Activated T-cell treated with anti-CD3 and anti-CD28 coated beads, Interleukin-2, amount 50 U/mL, for 72 hours (primary cell): ENCODE results near the gene LFNG. TPM values are rescaled to one million over a fixed set of nuclear protein-coding genes. Genes with fewer than 3 reads are reported as not detected.
A peak's percentile ranks its signal among the peaks of the same experiment; 100 is the strongest.

Experiments used
- ATAC-seq, 2 donors: fragments of 150-1000 bp; cut with Tn5 transposase; replicated peaks in 1 of 2; 2 replicates each; pipeline ENCODE4 v1.10.0; 2021; ENCODE audit warnings: moderate library complexity in 2 of 2, mild to moderate bottlenecking in 1 of 2
- DNase-seq, 2 donors: peaks; one replicate each; pipeline ENCODE4 v3.0.0; 2021 to 2022; ENCODE audit warnings: mixed read lengths in 1 of 2
- H3K27ac Mint-ChIP-seq: one replicate; pipeline ENCODE4 v1.8.0; 2022; ENCODE audit warnings: mild to moderate bottlenecking, moderate library complexity, mixed read lengths
- H3K27me3 Mint-ChIP-seq: one replicate; pipeline ENCODE4 v1.8.0; 2022; ENCODE audit warnings: low read depth, mixed read lengths
- H3K36me3 Mint-ChIP-seq, 2 donors: one replicate each; pipeline ENCODE4 v1.8.0; 2022; ENCODE audit warnings: mixed read lengths in 2 of 2, mild to moderate bottlenecking in 1 of 2; ENCODE audit not compliant: insufficient read depth in 2 of 2
- H3K4me1 Mint-ChIP-seq: one replicate; pipeline ENCODE4 v1.8.0; 2022; ENCODE audit warnings: low read depth, mixed read lengths
- H3K4me3 Mint-ChIP-seq, 2 donors: one replicate each; pipeline ENCODE4 v1.8.0; 2022; ENCODE audit warnings: mild to moderate bottlenecking in 2 of 2, mixed read lengths in 2 of 2, moderate library complexity in 2 of 2
- H3K9me3 Mint-ChIP-seq, 2 donors: one replicate each; pipeline ENCODE4 v1.8.0; 2022; ENCODE audit warnings: mixed read lengths in 2 of 2
- total RNA-seq, 2 donors: library from RNA; stranded (reverse); gene quantifications; one replicate each; pipeline ENCODE4 v1.2.3, GENCODE V29; 2022

The LFNG gene
- total RNA-seq, 2 donors from 2014 or later = 23.0 to 30.0 TPM

DNA sequence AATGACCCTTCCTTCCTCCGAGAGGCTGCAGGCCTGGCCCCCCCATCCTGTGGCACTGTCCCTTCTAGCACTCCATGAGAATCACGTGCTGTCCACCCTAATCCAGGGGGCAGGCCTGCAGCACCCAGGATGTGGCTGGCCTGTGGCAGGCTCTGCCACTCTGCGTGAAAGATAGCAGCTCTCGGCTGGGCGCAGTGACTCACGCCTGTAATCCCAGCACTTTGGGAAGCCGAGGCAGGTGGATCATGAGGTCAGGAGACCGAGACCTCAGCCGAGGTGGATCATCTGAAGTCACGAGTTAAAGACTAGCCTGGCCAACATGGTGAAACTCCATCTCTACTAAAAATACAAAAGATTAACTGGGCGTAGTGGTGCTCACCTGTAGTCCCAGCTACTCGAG is 18.9 kb upstream of the LFNG start:
- Mint-ChIP-seq H3K9me3 (no peaks in the 10 kb centered on the region), H3K27ac (no peak overlapping the region), H3K27me3 (no peaks in the 10 kb centered on the region), H3K4me3 (no peak overlapping the region), H3K36me3 (no peaks in the 10 kb centered on the region), H3K4me1 (no peaks in the 10 kb centered on the region)
- DNase-seq (no peak), ATAC-seq (no peak)

DNA sequence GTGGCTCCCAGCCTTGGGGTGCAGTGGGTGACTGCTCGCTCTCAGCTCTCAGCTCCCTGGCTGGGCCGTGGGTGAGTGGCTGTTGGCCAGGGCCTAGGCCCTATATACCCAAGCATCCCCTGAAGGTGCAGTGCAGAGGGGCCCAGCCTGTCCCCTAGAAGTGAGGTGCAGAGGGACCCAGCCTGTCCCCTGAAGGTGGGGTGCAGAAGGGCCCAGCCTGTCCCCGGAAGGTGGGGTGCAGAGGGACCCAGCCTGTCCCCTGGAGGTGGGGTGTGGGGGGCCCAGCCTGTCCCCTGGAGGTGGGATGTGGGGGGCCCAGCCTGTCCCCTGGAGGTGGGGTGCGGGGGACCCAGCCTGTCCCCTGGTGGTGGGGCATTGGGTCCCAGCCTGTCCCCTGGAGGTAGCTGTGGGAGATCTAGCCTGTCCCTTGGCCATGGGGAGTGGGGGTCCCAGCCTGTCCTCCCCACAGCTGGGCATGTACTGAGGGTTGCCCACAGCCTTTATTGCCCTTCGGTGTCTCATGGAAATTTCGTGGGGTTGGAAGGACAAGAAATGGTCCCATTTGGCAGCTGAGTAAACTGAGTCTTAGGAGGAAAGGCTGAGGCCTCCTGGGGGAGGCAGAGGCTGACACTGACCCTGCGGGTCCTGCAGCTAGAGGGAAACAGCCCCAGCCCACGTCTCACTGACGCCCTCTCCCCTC is 17.5 kb upstream of the LFNG start:
- H3K27ac Mint-ChIP-seq = no peak overlapping the region
- H3K4me1 Mint-ChIP-seq = no peaks in the 10 kb centered on the region
- H3K27me3 Mint-ChIP-seq = no peaks in the 10 kb centered on the region
- no peaks in the 10 kb centered on the region for H3K9me3 Mint-ChIP-seq
- no peak for ATAC-seq
- no peak for DNase-seq
- no peak overlapping the region for H3K4me3 Mint-ChIP-seq
- no peaks in the 10 kb centered on the region for H3K36me3 Mint-ChIP-seq

DNA sequence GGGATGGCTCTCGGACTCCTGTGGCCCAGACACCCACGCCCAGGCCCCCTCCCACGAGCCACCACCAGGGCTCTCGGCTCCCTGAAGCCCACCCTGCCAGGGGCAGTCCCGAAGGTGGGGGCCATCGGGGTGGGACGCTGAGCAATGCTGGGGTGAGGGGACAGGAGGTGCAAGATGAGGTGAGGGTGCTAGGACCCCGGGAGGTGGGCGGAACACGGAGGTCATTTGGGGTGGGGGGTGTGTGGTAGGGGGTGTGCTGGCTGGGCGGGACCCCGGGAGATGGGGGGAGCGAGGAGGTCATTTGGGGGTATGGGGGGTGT is 17.0 kb upstream of the LFNG start:
- H3K4me3 Mint-ChIP-seq = no peak overlapping the region
- H3K36me3 Mint-ChIP-seq = no peaks in the 10 kb centered on the region
- no peak for ATAC-seq
- no peak for DNase-seq
- no peaks in the 10 kb centered on the region for H3K4me1 Mint-ChIP-seq
- no peak overlapping the region for H3K27ac Mint-ChIP-seq
- no peaks in the 10 kb centered on the region for H3K27me3 Mint-ChIP-seq
- no peaks in the 10 kb centered on the region for H3K9me3 Mint-ChIP-seq

DNA sequence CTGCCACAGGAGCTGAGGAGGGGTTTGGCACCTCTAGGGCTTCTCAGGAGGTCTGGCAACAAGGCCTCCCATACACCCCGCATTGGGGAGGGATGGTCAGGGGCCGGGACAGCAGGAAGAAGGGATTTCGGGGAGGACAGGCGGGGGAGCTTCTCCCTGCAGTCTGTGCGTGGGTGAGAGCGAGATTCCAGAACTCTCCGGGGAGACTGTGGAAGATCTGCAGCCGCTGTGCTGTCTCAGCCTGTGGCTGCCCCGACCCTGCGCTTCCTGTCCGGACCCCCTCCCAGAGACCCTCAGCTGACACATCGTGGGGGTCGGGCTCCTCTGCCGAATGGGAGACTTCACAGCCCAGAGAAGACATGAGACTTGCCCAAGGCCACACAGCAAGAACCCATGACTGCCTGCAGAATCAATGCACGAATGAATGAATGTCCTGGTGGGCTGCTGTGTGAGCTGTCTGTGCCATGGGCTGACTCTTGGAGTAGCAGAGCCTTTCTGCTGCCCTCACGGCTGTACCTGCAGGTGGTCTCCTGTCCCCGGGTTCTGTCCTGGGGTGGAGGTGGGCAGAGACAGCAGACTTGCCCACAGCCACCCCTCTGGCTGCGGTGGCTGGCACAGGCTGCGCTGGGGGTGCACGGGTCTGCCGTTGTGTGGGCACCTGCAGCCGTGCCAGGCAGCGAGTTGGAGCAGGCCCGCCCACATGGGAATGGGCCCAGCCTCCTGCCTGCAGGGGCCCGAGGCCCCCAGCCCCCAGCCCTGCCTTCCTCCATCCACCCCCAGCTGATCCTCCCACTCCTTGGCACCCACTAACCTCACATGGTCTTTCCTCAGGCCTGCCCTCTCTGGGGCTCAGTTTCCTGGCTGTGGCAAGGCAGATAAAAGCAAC is 16.3 kb upstream of the LFNG start:
- DNase-seq = no peak
- ATAC-seq = no peak
- H3K9me3 Mint-ChIP-seq = no peaks in the 10 kb centered on the region
- H3K4me1 Mint-ChIP-seq = peaks cover 6% of the 10 kb centered on the region
- H3K27me3 Mint-ChIP-seq = no peaks in the 10 kb centered on the region
- H3K27ac Mint-ChIP-seq = no peak overlapping the region
- no peak overlapping the region for H3K4me3 Mint-ChIP-seq
- no peaks in the 10 kb centered on the region for H3K36me3 Mint-ChIP-seq

DNA sequence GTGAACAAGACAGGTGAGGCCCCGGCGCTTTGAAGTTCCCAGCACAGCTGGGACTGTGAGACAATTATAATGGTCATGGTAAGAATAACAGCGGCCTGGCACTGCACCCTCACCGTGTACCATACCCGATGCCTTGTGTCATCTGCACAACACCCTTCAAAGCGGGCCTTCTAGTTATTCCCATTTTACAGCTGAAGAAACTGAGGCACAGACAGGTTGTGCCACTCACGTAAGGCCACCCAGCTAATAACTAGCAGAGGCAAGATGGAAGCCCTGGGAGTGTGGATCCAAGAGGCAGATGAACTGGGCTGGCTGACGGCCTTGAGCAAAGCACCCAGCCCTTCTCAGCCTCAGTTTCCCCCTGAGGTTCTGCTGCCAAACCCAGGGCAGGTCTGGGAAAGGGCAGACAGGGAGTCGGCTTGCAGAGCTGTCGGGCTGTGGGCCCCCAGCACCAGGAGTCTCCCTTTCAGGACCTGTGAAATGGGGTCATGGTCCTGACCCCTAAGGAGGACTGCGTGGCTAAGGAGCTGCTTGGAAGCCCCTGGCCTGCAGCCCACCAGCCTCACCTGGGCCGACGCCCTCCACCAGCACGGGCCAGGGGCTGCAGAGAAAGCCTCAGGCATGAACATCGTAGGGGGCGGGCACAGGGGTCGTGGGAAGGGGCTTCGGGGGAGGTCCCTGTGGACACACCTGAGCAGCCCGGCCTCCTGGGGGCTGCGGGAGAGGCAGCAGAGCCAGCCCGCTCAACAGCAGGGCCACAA is 15.3 kb upstream of the LFNG start:
- H3K4me3 Mint-ChIP-seq = no peak overlapping the region
- H3K9me3 Mint-ChIP-seq = no peaks in the 10 kb centered on the region
- ATAC-seq (no peak), DNase-seq (no peak)
- H3K27ac Mint-ChIP-seq = no peak overlapping the region
- no peaks in the 10 kb centered on the region for H3K27me3 Mint-ChIP-seq
- no peaks in the 10 kb centered on the region for H3K36me3 Mint-ChIP-seq
- peaks cover 16% of the 10 kb centered on the region for H3K4me1 Mint-ChIP-seq

DNA sequence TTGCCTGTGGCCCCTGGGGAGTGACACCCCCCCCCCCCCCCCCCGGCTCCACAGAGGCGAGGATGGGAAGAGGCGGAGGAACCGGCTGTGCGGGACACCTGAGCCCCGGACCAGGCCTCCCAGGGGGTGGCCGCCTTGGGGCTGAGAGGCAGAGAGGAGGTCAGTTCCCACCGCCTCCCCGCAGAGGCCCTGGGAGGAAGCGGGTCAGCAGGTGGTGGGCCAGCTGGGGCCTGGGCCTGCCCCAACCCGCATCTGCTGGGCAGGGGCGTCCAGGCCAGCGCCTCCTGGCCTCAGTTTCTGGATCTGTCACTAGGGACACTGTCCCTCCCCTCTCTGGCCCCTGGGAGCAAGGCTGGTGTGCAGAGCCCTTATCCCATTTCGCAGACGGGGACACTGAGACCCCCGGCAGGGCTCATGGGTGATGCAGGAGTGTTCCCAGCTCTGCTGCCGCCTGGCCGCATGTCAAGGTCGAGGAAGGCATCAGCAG is 14.6 kb upstream of the LFNG start:
- H3K9me3 Mint-ChIP-seq = no peaks in the 10 kb centered on the region
- DNase-seq (no peak), ATAC-seq (no peak)
- H3K4me1 Mint-ChIP-seq = peaks cover 22% of the 10 kb centered on the region
- H3K27ac Mint-ChIP-seq = no peak overlapping the region
- no peak overlapping the region for H3K4me3 Mint-ChIP-seq
- H3K36me3 Mint-ChIP-seq = no peaks in the 10 kb centered on the region
- no peaks in the 10 kb centered on the region for H3K27me3 Mint-ChIP-seq

DNA sequence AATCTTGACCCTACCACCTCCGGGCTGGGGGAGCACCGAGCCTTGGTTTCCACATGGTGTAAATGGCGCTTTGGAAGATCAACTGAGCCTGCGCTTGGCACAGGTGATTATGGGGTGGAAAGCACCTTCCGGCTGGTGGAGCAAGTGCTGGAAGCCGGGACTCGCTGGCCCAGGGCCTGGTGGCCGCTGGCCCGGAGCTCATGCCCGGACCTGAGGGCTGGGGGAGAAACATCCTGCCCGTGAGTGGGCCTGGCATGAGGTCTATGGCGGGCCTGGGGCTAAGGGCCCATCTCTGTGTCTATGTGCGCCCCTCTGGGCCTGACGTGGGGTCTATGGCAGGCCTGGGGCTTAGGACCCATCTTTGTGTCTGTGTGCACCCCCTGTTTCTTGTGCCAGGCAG is 14.2 kb upstream of the LFNG start:
- H3K27ac Mint-ChIP-seq = no peak overlapping the region
- H3K4me1 Mint-ChIP-seq = peaks cover 27% of the 10 kb centered on the region
- H3K4me3 Mint-ChIP-seq = no peak overlapping the region
- DNase-seq = no peak
- no peaks in the 10 kb centered on the region for H3K27me3 Mint-ChIP-seq
- no peaks in the 10 kb centered on the region for H3K9me3 Mint-ChIP-seq
- no peaks in the 10 kb centered on the region for H3K36me3 Mint-ChIP-seq
- no peak for ATAC-seq

DNA sequence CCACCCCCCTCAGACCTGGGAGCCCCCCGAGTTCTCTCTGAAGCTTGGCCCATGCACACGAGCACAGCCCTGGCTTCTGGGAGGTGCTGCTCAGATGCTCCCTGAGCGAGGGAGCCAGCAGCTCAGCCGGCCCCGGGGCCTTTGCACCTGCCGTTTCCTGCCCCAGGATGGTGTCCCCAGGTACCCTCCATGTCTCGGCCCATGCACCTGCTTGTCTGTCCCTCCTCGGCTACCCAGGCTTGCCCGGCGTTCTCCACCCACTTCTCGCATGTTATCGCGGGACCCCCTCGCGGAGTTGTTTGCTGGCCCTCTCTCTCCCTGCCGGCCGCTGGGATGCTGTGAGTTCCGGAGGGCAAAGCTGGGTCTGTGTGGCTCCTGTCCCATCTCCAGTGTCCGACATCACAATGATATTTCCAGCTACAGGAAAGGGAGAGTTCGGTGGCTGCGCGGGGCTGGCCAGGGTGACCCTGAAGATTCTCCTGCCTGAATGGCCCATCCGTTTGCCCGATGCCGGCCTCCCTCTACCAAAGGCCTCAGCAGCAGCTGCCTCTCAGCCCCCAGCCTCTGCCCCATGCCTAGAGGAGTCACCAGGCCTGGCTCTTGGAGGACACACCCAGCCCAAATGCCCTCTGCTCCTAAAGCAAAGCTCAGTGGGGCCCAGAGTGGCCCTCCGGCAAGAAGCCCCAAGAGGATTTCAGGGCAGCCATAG is 12.2 kb upstream of the LFNG start:
- H3K27ac Mint-ChIP-seq = peak overlapping the region; percentile 50
- H3K4me3 Mint-ChIP-seq = no peak overlapping the region
- no peaks in the 10 kb centered on the region for H3K27me3 Mint-ChIP-seq
- no peak for DNase-seq
- no peak for ATAC-seq
- H3K36me3 Mint-ChIP-seq = no peaks in the 10 kb centered on the region
- H3K4me1 Mint-ChIP-seq = peaks cover 45% of the 10 kb centered on the region
- no peaks in the 10 kb centered on the region for H3K9me3 Mint-ChIP-seq

DNA sequence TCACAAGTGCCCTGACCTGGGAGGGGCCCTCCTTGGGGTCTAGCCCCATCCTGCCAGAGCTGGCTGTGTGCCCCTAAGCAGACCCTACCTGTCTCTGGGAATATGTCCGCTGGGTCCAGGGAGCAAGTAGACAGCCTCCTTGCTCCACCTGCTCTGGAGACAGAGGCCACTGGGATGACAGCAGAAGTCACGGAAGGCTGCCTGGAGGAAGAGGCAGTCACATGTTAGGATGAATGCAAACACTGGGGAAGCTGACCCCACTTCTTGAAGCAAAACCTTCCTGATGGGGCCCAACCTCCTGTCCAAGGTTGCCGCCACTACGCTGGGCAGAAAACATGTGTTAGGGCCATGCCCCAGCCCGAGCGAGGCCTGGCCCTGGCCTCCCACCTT is 11.7 kb upstream of the LFNG start:
- DNase-seq = no peak
- Mint-ChIP-seq H3K9me3 (no peaks in the 10 kb centered on the region), H3K27ac (no peak overlapping the region), H3K4me3 (peak overlapping the region in 1 of 2 donors; percentile 81), H3K36me3 (no peaks in the 10 kb centered on the region), H3K4me1 (peaks cover 51% of the 10 kb centered on the region), H3K27me3 (no peaks in the 10 kb centered on the region)
- ATAC-seq = no peak

DNA sequence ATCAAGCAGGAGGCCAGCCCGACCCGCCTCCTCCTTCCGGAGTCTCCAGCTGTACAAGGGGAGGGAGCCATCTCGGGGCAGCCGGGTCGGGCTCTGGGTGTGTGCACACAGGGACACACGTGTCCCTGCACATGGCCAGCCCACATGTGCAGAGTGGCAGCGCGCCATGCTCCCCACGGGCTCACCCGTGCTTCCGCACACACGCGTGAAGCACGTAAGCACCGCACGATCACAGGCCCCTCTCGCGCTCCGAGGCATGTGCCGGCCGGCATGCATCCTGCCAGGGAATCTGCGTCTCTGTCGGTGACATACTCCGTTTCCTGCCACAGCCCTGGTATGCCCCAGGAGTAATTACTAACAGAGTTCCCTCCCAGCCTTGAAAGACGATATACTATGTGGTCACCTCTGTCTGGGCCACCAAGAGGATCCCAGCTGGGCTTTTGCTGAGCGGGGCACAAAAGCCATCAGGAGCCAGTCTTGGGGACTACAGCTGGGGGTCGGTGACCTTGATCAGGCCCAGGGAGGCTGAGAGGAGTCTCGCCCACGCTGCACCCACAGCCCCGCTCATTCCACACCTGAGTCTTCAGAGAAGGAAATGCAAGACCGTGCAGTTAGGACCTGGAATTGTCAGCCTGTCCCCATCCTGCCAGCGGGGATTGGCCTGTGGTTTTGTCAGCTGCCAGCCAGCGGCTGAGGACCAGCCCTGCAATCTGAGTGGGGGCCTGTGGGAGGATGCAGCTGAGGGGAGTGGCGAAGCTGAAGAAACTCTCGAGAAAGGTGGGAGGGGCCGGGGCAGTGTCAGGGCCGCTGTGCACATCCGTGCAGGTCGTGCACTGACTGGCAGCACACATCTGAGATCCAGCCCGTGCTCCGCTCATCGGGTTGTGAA is 11.0 kb upstream of the LFNG start:
- H3K27ac Mint-ChIP-seq = no peak overlapping the region
- no peaks in the 10 kb centered on the region for H3K27me3 Mint-ChIP-seq
- ATAC-seq = peak; percentile 66 to 70
- H3K4me3 Mint-ChIP-seq = peak overlapping the region; percentile 81
- H3K36me3 Mint-ChIP-seq = no peaks in the 10 kb centered on the region
- H3K4me1 Mint-ChIP-seq = peaks cover 57% of the 10 kb centered on the region
- peak; percentile 70 to 77 for DNase-seq
- H3K9me3 Mint-ChIP-seq = no peaks in the 10 kb centered on the region

DNA sequence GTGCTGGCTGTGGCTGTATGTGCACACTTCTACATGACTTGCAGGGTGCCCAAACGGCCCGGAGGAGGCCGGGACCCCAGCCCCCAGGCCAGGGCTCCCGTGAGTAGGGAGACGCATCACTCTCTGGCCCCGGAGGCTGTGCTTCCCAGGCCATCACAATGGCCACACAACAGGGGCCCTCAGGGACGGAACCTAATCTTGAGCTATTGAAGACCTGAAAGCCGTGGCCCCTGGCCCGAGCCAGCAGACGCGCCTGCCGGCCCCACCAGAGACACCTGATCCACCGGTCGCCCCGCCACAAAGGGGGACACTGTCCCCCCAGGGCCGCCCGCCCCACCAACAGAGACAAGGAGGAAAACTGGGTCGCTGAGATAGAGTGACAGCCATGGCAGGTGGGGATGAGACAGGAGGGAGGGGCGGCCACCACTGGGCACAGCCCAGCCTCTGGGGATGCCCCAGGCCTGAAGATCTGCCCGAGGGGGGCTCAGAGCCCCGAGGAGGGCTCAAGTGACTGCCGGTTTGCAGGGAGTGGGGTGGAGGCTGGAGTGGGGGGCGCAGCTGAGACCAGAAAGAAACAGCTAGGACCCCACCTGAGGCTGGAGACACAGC is 10.2 kb upstream of the LFNG start:
- Mint-ChIP-seq H3K36me3 (no peaks in the 10 kb centered on the region), H3K4me1 (peaks cover 57% of the 10 kb centered on the region), H3K27me3 (no peaks in the 10 kb centered on the region), H3K9me3 (no peaks in the 10 kb centered on the region), H3K4me3 (peak overlapping the region; percentile 81), H3K27ac (no peak overlapping the region)
- DNase-seq (no peak), ATAC-seq (no peak)
